ENCODE measurements around the gene C1RL. TPM values are rescaled to one million over a fixed set of nuclear protein-coding genes. Genes with fewer than 3 reads are reported as not detected.

C1RL gene
- total RNA-seq, 1 experiment from 2014 or later = 17.7 TPM

DNA sequence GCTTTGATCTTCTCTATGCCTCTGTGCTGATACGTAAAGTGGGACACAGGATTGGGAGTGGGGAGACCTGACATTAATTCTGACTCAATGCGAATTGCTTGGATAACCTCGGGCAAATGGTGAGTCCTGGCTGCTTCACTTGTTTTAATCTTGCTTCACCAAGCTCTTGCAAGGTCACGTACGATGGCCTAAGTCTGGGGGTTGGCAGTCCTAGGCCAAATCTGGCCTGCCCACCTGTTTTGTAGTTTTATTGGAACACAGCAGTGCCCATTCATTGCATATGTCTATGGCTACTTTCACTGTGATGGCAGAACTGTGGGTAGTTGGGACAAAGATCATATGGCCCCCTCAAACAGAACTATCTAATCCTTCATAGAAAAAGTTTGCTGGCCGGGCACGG lies 34.5 kb upstream of the C1RL start:
- Mint-ChIP-seq H3K4me3 (no peak overlapping the region), H3K27me3 (ENCODE audit: low read depth) (no peaks in the 10 kb centered on the region), H3K36me3 (peaks cover 2% of the 10 kb centered on the region; the same call in 1 of the 2 replicates), H3K27ac (no peak overlapping the region), H3K4me1 (no peaks in the 10 kb centered on the region), H3K9me3 (no peaks in the 10 kb centered on the region)
- POLR2A ChIA-PET = no interaction called here
- ATAC-seq (no peak), DNase-seq (ENCODE audit: low spot score) (no peak)
- TF ChIP-seq HMGXB4 (CRISPR knock-in tag; IDR thresholded peaks at IDR 0.05) (no peak), PRRX2 (CRISPR knock-in tag; IDR thresholded peaks at IDR 0.05) (no peak), TEAD1 (CRISPR knock-in tag; IDR thresholded peaks at IDR 0.05) (no peak), RORB (CRISPR knock-in tag; IDR thresholded peaks at IDR 0.05) (no peak), JUN (CRISPR knock-in tag; IDR thresholded peaks at IDR 0.05) (no peak), GTF2I (CRISPR knock-in tag; conservative IDR thresholded peaks at IDR 0.05) (no peak), ZNF138 (CRISPR knock-in tag; conservative IDR thresholded peaks at IDR 0.05) (no peak), RELA (CRISPR knock-in tag; IDR thresholded peaks at IDR 0.05; ENCODE audit: borderline replicate concordance) (no peak), ZNF232 (CRISPR knock-in tag; IDR thresholded peaks at IDR 0.05) (no peak), NR1H2 (CRISPR knock-in tag; IDR thresholded peaks at IDR 0.05) (no peak), NFYB (CRISPR knock-in tag; conservative IDR thresholded peaks at IDR 0.05; ENCODE audit: low read depth) (no peak), ZNF532 (CRISPR knock-in tag; IDR thresholded peaks at IDR 0.05; ENCODE audit: borderline replicate concordance) (no peak), NR3C1 (CRISPR knock-in tag; conservative IDR thresholded peaks at IDR 0.05; ENCODE audit: low read depth) (no peak), ETV6 (CRISPR knock-in tag; IDR thresholded peaks at IDR 0.05) (no peak), SP1 (CRISPR knock-in tag; conservative IDR thresholded peaks at IDR 0.05) (no peak)
- TF ChIP-seq, protein P1, sequence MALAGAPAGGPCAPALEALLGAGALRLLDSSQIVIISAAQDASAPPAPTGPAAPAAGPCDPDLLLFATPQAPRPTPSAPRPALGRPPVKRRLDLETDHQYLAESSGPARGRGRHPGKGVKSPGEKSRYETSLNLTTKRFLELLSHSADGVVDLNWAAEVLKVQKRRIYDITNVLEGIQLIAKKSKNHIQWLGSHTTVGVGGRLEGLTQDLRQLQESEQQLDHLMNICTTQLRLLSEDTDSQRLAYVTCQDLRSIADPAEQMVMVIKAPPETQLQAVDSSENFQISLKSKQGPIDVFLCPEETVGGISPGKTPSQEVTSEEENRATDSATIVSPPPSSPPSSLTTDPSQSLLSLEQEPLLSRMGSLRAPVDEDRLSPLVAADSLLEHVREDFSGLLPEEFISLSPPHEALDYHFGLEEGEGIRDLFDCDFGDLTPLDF (CRISPR knock-in tag; IDR thresholded peaks at IDR 0.05) = no peak
- TF ChIP-seq, protein P2, sequence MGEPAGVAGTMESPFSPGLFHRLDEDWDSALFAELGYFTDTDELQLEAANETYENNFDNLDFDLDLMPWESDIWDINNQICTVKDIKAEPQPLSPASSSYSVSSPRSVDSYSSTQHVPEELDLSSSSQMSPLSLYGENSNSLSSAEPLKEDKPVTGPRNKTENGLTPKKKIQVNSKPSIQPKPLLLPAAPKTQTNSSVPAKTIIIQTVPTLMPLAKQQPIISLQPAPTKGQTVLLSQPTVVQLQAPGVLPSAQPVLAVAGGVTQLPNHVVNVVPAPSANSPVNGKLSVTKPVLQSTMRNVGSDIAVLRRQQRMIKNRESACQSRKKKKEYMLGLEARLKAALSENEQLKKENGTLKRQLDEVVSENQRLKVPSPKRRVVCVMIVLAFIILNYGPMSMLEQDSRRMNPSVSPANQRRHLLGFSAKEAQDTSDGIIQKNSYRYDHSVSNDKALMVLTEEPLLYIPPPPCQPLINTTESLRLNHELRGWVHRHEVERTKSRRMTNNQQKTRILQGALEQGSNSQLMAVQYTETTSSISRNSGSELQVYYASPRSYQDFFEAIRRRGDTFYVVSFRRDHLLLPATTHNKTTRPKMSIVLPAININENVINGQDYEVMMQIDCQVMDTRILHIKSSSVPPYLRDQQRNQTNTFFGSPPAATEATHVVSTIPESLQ (CRISPR knock-in tag; IDR thresholded peaks at IDR 0.05) = no peak
- CTCF ChIA-PET = interaction anchor here (0.8 to 2.6 kb wide), 5 partner anchors 9 to 89 kb away, joined by 3 to 15 read pairs (median 10); partner anchors contain the start of gene C1S

DNA sequence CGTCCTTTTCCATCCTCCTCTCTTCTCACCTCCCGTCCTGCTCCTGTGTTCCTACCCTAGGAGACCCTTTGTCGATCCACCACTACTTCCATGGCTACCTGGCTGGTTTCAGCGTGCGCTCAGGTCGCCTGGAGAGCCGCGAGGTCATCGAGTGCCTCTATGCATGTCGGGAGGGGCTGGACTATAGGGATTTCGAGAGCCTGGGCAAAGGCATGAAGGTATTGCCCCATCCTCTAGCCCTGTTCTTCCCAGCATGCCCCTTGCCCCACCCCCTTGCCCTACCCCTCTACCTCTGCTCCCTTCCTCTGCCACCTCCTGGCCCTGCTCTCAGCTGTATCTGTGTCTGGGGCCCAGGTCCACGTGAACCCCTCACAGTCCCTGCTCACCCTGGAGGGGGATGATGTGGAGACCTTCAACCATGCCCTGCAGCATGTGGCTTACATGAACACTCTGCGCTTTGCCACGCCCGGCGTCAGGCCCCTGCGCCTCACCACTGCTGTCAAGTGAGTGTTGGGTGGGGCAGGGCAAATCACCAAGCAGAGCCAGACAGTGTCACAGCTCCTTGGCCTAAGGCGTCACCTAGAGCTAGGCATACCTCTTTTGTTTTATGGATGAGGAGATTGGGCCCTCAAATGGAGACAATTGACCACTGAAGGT lies 33.9 kb upstream of the C1RL start:
- H3K27ac Mint-ChIP-seq = no peak overlapping the region
- H3K36me3 Mint-ChIP-seq = peaks cover 2% of the 10 kb centered on the region; the same call in 1 of the 2 replicates
- DNase-seq (ENCODE audit: low spot score) (no peak), ATAC-seq (no peak)
- H3K4me1 Mint-ChIP-seq = no peaks in the 10 kb centered on the region
- ChIA-PET POLR2A (no interaction called here), CTCF (interaction anchor here (0.6 to 2.6 kb wide), 13 partner anchors 9 to 217 kb away, joined by 3 to 15 read pairs (median 4); no protein-coding TSS in a partner anchor)
- H3K4me3 Mint-ChIP-seq = no peak overlapping the region
- no peaks in the 10 kb centered on the region for H3K9me3 Mint-ChIP-seq
- no peaks in the 10 kb centered on the region for H3K27me3 Mint-ChIP-seq (ENCODE audit: low read depth)
- no peak for TF ChIP-seq EMX1 (CRISPR knock-in tag; IDR thresholded peaks at IDR 0.05)
- TF ChIP-seq NFYB (CRISPR knock-in tag; conservative IDR thresholded peaks at IDR 0.05; ENCODE audit: low read depth) = no peak
- no peak for TF ChIP-seq NR3C1 (CRISPR knock-in tag; conservative IDR thresholded peaks at IDR 0.05; ENCODE audit: low read depth)
- no peak for TF ChIP-seq FOXK1 (CRISPR knock-in tag; IDR thresholded peaks at IDR 0.05)
- TF ChIP-seq IRF1 (CRISPR knock-in tag; IDR thresholded peaks at IDR 0.05) = no peak
- TF ChIP-seq, protein P3, sequence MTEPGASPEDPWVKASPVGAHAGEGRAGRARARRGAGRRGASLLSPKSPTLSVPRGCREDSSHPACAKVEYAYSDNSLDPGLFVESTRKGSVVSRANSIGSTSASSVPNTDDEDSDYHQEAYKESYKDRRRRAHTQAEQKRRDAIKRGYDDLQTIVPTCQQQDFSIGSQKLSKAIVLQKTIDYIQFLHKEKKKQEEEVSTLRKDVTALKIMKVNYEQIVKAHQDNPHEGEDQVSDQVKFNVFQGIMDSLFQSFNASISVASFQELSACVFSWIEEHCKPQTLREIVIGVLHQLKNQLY (CRISPR knock-in tag; IDR thresholded peaks at IDR 0.05) = no peak
- no peak for TF ChIP-seq OVOL2 (CRISPR knock-in tag; IDR thresholded peaks at IDR 0.05; ENCODE audit: borderline replicate concordance)
- no peak for TF ChIP-seq ZMAT4 (CRISPR knock-in tag; IDR thresholded peaks at IDR 0.05)
- no peak for TF ChIP-seq TEAD1 (CRISPR knock-in tag; IDR thresholded peaks at IDR 0.05)

Data from WTC11 (cell line).